Body of pancreas (tissue), 4 donors: ENCODE measurements around the gene NUCB2.

Experiments
- POLR2A ChIP-seq, 3 donors: fragments of 450-650 bp; IDR thresholded peaks; one replicate each; pipeline ENCODE4 v1.6.1; 2016; ENCODE audit warnings: antibody characterized with exemption in 3 of 3, mild to moderate bottlenecking in 2 of 3
- TF ChIP-seq, protein P1 (sequence below), 7 experiments: fragments of 450-650 bp in 4 of 7; fragments of 200-600 bp in 3 of 7; sonication (generic) in 3 of 7; IDR thresholded peaks; one replicate each; pipeline ENCODE4 v1.5.1; 2016 to 2019; ENCODE audit warnings: antibody characterized with exemption in 7 of 7

DNA sequence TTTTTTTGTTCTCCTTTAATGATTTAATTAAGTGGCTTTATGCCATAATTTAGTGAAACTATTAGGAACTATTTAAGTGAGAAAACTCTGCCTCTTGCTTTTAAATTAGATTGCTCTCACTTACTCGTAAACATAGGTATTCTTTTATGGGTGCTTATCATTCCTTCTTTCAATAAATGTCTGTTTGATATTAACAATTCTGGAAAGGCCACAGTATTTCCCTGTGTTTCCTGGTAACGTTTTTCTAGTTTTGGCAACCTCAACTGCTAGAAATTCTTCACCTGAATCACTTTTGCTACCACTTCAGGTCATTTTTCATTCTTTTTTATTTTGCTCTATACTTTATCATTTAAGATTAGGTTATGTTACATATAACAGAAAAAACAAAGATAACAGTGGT is 55.1 kb downstream of the NUCB2 start:
- TF ChIP-seq, protein P1, sequence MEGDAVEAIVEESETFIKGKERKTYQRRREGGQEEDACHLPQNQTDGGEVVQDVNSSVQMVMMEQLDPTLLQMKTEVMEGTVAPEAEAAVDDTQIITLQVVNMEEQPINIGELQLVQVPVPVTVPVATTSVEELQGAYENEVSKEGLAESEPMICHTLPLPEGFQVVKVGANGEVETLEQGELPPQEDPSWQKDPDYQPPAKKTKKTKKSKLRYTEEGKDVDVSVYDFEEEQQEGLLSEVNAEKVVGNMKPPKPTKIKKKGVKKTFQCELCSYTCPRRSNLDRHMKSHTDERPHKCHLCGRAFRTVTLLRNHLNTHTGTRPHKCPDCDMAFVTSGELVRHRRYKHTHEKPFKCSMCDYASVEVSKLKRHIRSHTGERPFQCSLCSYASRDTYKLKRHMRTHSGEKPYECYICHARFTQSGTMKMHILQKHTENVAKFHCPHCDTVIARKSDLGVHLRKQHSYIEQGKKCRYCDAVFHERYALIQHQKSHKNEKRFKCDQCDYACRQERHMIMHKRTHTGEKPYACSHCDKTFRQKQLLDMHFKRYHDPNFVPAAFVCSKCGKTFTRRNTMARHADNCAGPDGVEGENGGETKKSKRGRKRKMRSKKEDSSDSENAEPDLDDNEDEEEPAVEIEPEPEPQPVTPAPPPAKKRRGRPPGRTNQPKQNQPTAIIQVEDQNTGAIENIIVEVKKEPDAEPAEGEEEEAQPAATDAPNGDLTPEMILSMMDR (IDR thresholded peaks at IDR 0.05), result no peak
- TF ChIP-seq POLR2A (IDR thresholded peaks at IDR 0.05), result no peak
